Thyroid gland (tissue), 4 donors: ENCODE results near the gene STAT2.

ENCODE experiments used
- POLR2A ChIP-seq, 2 donors: fragments of 450-650 bp; IDR thresholded peaks; one replicate each; pipeline ENCODE4 v1.6.1; 2017; ENCODE audit warnings: antibody characterized with exemption in 2 of 2, mild to moderate bottlenecking in 2 of 2, moderate library complexity in 1 of 2
- TF ChIP-seq, protein P1 (sequence below), 6 experiments: fragments of 200-600 bp in 3 of 6; fragments of 450-650 bp in 3 of 6; sonication (generic) in 3 of 6; IDR thresholded peaks; one replicate each; pipeline ENCODE4 v1.5.1; 2016 to 2019; ENCODE audit warnings: antibody characterized with exemption in 6 of 6, mild to moderate bottlenecking in 2 of 6, inconsistent platforms in 1 of 6, moderate library complexity in 1 of 6

GRCh38 chr12:56298828-56299227 is 61.1 kb downstream of the STAT2 start:
- TF ChIP-seq, protein P1, sequence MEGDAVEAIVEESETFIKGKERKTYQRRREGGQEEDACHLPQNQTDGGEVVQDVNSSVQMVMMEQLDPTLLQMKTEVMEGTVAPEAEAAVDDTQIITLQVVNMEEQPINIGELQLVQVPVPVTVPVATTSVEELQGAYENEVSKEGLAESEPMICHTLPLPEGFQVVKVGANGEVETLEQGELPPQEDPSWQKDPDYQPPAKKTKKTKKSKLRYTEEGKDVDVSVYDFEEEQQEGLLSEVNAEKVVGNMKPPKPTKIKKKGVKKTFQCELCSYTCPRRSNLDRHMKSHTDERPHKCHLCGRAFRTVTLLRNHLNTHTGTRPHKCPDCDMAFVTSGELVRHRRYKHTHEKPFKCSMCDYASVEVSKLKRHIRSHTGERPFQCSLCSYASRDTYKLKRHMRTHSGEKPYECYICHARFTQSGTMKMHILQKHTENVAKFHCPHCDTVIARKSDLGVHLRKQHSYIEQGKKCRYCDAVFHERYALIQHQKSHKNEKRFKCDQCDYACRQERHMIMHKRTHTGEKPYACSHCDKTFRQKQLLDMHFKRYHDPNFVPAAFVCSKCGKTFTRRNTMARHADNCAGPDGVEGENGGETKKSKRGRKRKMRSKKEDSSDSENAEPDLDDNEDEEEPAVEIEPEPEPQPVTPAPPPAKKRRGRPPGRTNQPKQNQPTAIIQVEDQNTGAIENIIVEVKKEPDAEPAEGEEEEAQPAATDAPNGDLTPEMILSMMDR (IDR thresholded peaks at IDR 0.05) = no peak
- no peak for TF ChIP-seq POLR2A (IDR thresholded peaks at IDR 0.05)
